MG63 (cell line): ENCODE data around the gene SLC22A1. TPM values are rescaled to one million over a fixed set of nuclear protein-coding genes. Genes with fewer than 3 reads are reported as not detected.

Experiments
- DNase-seq: peaks from one replicate; pipeline ENCODE4 v3.0.0-alpha.2; 2020
- H3K27me3 ChIP-seq: fragments of 250-450 bp; sonication (Bioruptor Pico); 2 replicates; pipeline ENCODE4 v1.5.1; 2020; ENCODE audit warnings: mild to moderate bottlenecking, moderate library complexity
- H3K36me3 ChIP-seq: fragments of 250-450 bp; sonication (Bioruptor Pico); 2 replicates; pipeline ENCODE4 v1.5.1; 2020; ENCODE audit warnings: mild to moderate bottlenecking, moderate library complexity
- H3K4me3 ChIP-seq: fragments of 250-450 bp; sonication (Bioruptor Pico); 2 replicates; pipeline ENCODE4 v1.5.1; 2020; ENCODE audit warnings: mild to moderate bottlenecking, moderate library complexity
- H3K9me3 ChIP-seq: fragments of 250-450 bp; sonication (Bioruptor Pico); 2 replicates; pipeline ENCODE4 v1.5.1; 2020; ENCODE audit warnings: mild to moderate bottlenecking, moderate library complexity
- total RNA-seq: library from RNA; depleted of rRNA; stranded (reverse); fragments of >200 nt; shearing (Covaris generic); gene quantifications from 2 replicates; pipeline ENCODE4 v1.2.3, GENCODE V29; 2014; ENCODE audit warnings: low replicate concordance; rRNA removed

The SLC22A1 gene
- total RNA-seq = not detected in 2 replicates

GRCh38 chr6:160121558-160121957 lies at the start of gene SLC22A1:
TSS of gene SLC22A1 (plus strand) at chr6:160121815. CDS start at chr6:160121936, 121 bp downstream.
- no peak for DNase-seq
- Histone ChIP-seq H3K36me3 (no peaks in the 10 kb centered on the region), H3K4me3 (no peak within 1 kb of the TSS), H3K27me3 (no peaks in the 10 kb centered on the region), H3K9me3 (no peaks in the 10 kb centered on the region)

GRCh38 chr6:160073272-160073671 lies 48.3 kb upstream of the SLC22A1 start:
- Histone ChIP-seq H3K36me3 (peaks cover 28% of the 10 kb centered on the region), H3K4me3 (no peak overlapping the region), H3K9me3 (no peaks in the 10 kb centered on the region), H3K27me3 (no peaks in the 10 kb centered on the region)
- DNase-seq = no peak

GRCh38 chr6:160076009-160076408 lies 45.6 kb upstream of the SLC22A1 start:
- H3K36me3 ChIP-seq = peaks cover 30% of the 10 kb centered on the region
- H3K9me3 ChIP-seq = no peaks in the 10 kb centered on the region
- H3K27me3 ChIP-seq = no peaks in the 10 kb centered on the region
- H3K4me3 ChIP-seq = no peak overlapping the region
- no peak for DNase-seq

- no peaks in the 10 kb centered on the region for H3K27me3 ChIP-seq
- no peak for DNase-seq
- no peak overlapping the region for H3K4me3 ChIP-seq
- H3K36me3 ChIP-seq = peaks cover 28% of the 10 kb centered on the region
- no peaks in the 10 kb centered on the region for H3K9me3 ChIP-seq
These were observed 44.6 kb upstream of the SLC22A1 start for GRCh38 chr6:160077024-160077423.

- no peak overlapping the region for H3K4me3 ChIP-seq
- DNase-seq = no peak
- peaks cover 27% of the 10 kb centered on the region for H3K36me3 ChIP-seq
- no peaks in the 10 kb centered on the region for H3K27me3 ChIP-seq
- no peaks in the 10 kb centered on the region for H3K9me3 ChIP-seq
These were observed 44.1 kb upstream of the SLC22A1 start for GRCh38 chr6:160077526-160077925.

- Histone ChIP-seq H3K9me3 (no peaks in the 10 kb centered on the region), H3K36me3 (peaks cover 24% of the 10 kb centered on the region), H3K27me3 (no peaks in the 10 kb centered on the region), H3K4me3 (no peak overlapping the region)
- DNase-seq = no peak
These were observed 42.5 kb upstream of the SLC22A1 start for GRCh38 chr6:160078883-160079685.

- Histone ChIP-seq H3K27me3 (no peaks in the 10 kb centered on the region), H3K36me3 (peaks cover 24% of the 10 kb centered on the region)
- DNase-seq = no peak
These were observed 42.0 kb upstream of the SLC22A1 start for GRCh38 chr6:160079686-160080043.

GRCh38 chr6:160080097-160080496 lies 41.5 kb upstream of the SLC22A1 start:
- DNase-seq = no peak
- Histone ChIP-seq H3K4me3 (no peak overlapping the region), H3K27me3 (no peaks in the 10 kb centered on the region), H3K9me3 (no peaks in the 10 kb centered on the region), H3K36me3 (peaks cover 25% of the 10 kb centered on the region)

More at GRCh38 chr6:160079686-160080043, 42.0 kb upstream of the SLC22A1 start:
- H3K4me3 ChIP-seq = no peak overlapping the region
- no peaks in the 10 kb centered on the region for H3K9me3 ChIP-seq

GRCh38 chr6:160081398-160081797 lies 40.2 kb upstream of the SLC22A1 start:
- Histone ChIP-seq H3K36me3 (peaks cover 27% of the 10 kb centered on the region), H3K4me3 (no peak overlapping the region), H3K9me3 (no peaks in the 10 kb centered on the region), H3K27me3 (no peaks in the 10 kb centered on the region)
- DNase-seq = no peak

- Histone ChIP-seq H3K27me3 (no peaks in the 10 kb centered on the region), H3K9me3 (no peaks in the 10 kb centered on the region), H3K4me3 (no peak overlapping the region), H3K36me3 (peaks cover 23% of the 10 kb centered on the region)
- no peak for DNase-seq
These were observed 39.0 kb upstream of the SLC22A1 start for GRCh38 chr6:160082627-160083026.

- no peak for DNase-seq
- no peaks in the 10 kb centered on the region for H3K27me3 ChIP-seq
- no peaks in the 10 kb centered on the region for H3K9me3 ChIP-seq
- H3K36me3 ChIP-seq = peaks cover 27% of the 10 kb centered on the region
- H3K4me3 ChIP-seq = no peak overlapping the region
These were observed 37.3 kb upstream of the SLC22A1 start for GRCh38 chr6:160084198-160084776.

- Histone ChIP-seq H3K27me3 (no peaks in the 10 kb centered on the region), H3K36me3 (peaks cover 31% of the 10 kb centered on the region), H3K9me3 (no peaks in the 10 kb centered on the region), H3K4me3 (no peak overlapping the region)
- DNase-seq = no peak
These were observed 36.4 kb upstream of the SLC22A1 start for GRCh38 chr6:160085226-160085625.

GRCh38 chr6:160085713-160086505 lies 35.7 kb upstream of the SLC22A1 start:
- Histone ChIP-seq H3K4me3 (no peak overlapping the region), H3K9me3 (no peaks in the 10 kb centered on the region), H3K27me3 (no peaks in the 10 kb centered on the region), H3K36me3 (peaks cover 29% of the 10 kb centered on the region)
- no peak for DNase-seq

GRCh38 chr6:160086754-160087153 lies 34.9 kb upstream of the SLC22A1 start:
- H3K4me3 ChIP-seq = no peak overlapping the region
- DNase-seq = no peak
- H3K9me3 ChIP-seq = no peaks in the 10 kb centered on the region
- H3K27me3 ChIP-seq = no peaks in the 10 kb centered on the region
- H3K36me3 ChIP-seq = peaks cover 32% of the 10 kb centered on the region

- H3K36me3 ChIP-seq = peaks cover 30% of the 10 kb centered on the region
- peak; percentile 69 for DNase-seq
- H3K4me3 ChIP-seq = no peak overlapping the region
- H3K9me3 ChIP-seq = no peaks in the 10 kb centered on the region
- no peaks in the 10 kb centered on the region for H3K27me3 ChIP-seq
These were observed 33.4 kb upstream of the SLC22A1 start for GRCh38 chr6:160088069-160088783.

- Histone ChIP-seq H3K4me3 (no peak overlapping the region), H3K36me3 (peaks cover 30% of the 10 kb centered on the region), H3K27me3 (no peaks in the 10 kb centered on the region), H3K9me3 (no peaks in the 10 kb centered on the region)
- no peak for DNase-seq
These were observed 32.7 kb upstream of the SLC22A1 start for GRCh38 chr6:160088784-160089533.
